Fibroblast of villous mesenchyme (primary cell): ENCODE data around the gene CACNG7. TPM values are rescaled to one million over a fixed set of nuclear protein-coding genes. Genes with fewer than 3 reads are reported as not detected.

Experiments used
- DNase-seq: peaks from one replicate; pipeline ENCODE4 v3.0.0-alpha.2; 2010; ENCODE audit warnings: low read depth
- H3K4me3 ChIP-seq: 2 replicates; pipeline ENCODE4 v1.5.1; 2011; ENCODE audit warnings: low read depth, mild to moderate bottlenecking, low read length
- total RNA-seq: library from RNA; depleted of rRNA; stranded (reverse); fragments of >200 nt; gene quantifications from 2 replicates; pipeline ENCODE4 v1.2.3, GENCODE V29; 2012
- TF ChIP-seq, protein P1 (sequence below): IDR thresholded peaks from 2 replicates; pipeline ENCODE4 v1.5.1; 2012; ENCODE audit warnings: low read depth, mild to moderate bottlenecking, low read length; ENCODE audit not compliant: insufficient read depth

The CACNG7 gene
- total RNA-seq, 1 donor, result 0.43 TPM

DNA sequence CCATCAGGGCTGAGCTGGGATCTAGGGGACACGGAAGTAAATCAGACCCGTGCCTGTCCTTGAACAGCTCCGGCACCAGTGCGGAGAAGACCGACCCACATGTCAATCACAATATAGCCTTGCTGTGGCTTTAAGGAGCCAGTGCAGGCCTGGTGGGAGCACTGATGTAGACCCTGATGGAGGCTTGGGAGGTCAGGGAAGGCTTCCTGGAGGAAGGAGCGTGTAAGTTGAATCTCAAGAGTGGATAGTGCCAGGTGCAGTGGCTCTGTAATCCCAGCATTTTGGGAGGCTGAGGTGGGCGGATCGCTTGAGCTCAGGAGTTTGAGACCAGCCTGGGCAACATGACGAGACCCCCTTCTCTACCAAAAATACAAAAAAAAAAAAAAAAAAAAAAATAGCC is 42.9 kb downstream of the CACNG7 start:
- H3K4me3 ChIP-seq, result no peak overlapping the region
- TF ChIP-seq, protein P1, sequence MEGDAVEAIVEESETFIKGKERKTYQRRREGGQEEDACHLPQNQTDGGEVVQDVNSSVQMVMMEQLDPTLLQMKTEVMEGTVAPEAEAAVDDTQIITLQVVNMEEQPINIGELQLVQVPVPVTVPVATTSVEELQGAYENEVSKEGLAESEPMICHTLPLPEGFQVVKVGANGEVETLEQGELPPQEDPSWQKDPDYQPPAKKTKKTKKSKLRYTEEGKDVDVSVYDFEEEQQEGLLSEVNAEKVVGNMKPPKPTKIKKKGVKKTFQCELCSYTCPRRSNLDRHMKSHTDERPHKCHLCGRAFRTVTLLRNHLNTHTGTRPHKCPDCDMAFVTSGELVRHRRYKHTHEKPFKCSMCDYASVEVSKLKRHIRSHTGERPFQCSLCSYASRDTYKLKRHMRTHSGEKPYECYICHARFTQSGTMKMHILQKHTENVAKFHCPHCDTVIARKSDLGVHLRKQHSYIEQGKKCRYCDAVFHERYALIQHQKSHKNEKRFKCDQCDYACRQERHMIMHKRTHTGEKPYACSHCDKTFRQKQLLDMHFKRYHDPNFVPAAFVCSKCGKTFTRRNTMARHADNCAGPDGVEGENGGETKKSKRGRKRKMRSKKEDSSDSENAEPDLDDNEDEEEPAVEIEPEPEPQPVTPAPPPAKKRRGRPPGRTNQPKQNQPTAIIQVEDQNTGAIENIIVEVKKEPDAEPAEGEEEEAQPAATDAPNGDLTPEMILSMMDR, result no peak
- no peak for DNase-seq

DNA sequence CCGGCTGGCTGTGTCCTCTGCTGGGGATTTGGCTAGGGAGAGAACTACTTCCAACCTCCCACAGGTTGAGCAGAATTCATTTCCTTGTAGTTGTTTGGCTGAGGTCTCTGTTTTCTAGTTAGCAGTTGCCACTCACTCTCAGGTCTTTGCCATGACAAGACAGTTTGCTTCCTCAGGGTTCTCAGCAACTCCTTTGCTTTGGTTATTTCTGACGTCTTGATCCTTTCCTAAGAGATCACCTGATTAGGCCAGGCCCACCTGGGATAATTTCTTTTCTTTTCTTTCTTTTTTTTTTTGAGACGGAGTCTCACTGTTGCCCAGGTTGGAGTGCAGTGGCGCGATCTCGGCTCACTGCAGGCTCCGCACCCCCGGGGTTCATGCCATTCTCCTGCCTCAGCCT is 44.3 kb downstream of the CACNG7 start:
- DNase-seq, result no peak
- TF ChIP-seq, protein P1, result no peak
- H3K4me3 ChIP-seq, result no peak overlapping the region

- H3K4me3 ChIP-seq, result no peak overlapping the region
- TF ChIP-seq, protein P1, result no peak
- DNase-seq, result no peak
Measured at GRCh38 chr19:53957448-53958167, 48.5 kb downstream of the CACNG7 start.

- no peak overlapping the region for H3K4me3 ChIP-seq
- TF ChIP-seq, protein P1, result no peak
- no peak for DNase-seq
Measured at GRCh38 chr19:53958168-53958571, 49.1 kb downstream of the CACNG7 start.

DNA sequence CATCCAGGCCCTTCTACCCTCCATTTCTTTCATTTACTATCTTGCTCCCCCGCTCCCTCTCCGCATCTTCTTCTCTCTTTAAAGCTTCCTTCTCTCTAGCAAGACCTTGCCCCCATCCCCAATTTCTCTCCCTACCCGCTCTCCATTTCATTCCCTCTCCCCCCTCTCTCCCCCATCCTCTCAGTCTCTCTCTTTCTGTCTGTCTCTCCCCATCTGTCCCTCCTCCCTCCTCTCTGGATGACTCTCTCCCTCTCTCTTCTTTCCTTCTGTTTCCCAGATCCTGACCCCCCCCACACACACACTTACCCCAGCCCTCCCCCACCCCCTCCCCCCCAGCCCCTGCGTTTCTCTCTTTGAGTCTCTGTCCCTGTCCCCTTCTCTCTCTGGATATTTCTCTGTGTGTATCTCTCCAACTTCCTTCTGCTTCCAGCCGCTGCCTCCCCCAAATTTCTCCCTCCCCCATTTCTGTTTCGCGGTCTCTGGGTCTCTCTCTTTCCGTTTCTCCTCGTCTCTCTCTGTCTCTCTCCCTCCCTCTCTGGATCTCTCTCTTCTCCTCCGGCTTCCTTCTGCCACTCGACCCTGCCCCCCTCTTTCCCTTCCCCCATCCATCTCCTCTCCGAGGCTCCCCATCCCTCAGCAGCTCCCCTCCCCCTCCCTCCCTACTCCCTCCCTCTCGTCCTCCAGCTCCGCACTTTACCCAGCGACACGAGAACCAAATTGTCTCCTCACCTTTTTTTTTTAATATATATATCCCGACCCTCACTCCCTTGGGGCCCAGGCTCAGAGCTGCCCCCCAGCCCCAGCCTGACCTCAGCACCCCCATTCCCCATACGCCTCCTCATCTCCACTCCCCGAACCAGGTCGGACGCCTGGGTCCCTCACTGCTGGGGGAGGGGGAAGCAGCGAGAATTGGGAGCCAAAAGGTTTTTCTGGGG is 50.0 kb downstream of the CACNG7 start:
- TF ChIP-seq, protein P1, result no peak
- H3K4me3 ChIP-seq, result no peak overlapping the region
- no peak for DNase-seq

- TF ChIP-seq, protein P1, result no peak
- no peak for DNase-seq
- H3K4me3 ChIP-seq, result no peak overlapping the region
Measured at GRCh38 chr19:53960187-53960586, 51.1 kb downstream of the CACNG7 start.
